ENCODE measurements around the gene NAALAD2. TPM values are rescaled to one million over a fixed set of nuclear protein-coding genes. Genes with fewer than 3 reads are reported as not detected.
"Not testable (repeated sequence)": the region's sequence is repeated elsewhere in the genome, so short reads cannot be mapped to it uniquely, and the experiment has no call there.

NAALAD2 gene
- total RNA-seq, 2 experiments from 2014 or later = not detected

- H3K27me3 Mint-ChIP-seq = peaks cover 21% of the 10 kb centered on the region
- no peak for DNase-seq
- no peaks in the 10 kb centered on the region for H3K36me3 Mint-ChIP-seq
- no peak overlapping the region for H3K4me3 Mint-ChIP-seq
- no peak overlapping the region for H3K27ac Mint-ChIP-seq
- H3K9me3 Mint-ChIP-seq = no peaks in the 10 kb centered on the region
- H3K4me1 Mint-ChIP-seq = no peaks in the 10 kb centered on the region
These were observed 34.1 kb downstream of the NAALAD2 start for GRCh38 chr11:90168571-90168970.

GRCh38 chr11:90171359-90171758 is 36.9 kb downstream of the NAALAD2 start:
- Mint-ChIP-seq H3K27ac (no peak overlapping the region), H3K27me3 (peaks cover 17% of the 10 kb centered on the region), H3K36me3 (no peaks in the 10 kb centered on the region), H3K4me1 (no peaks in the 10 kb centered on the region), H3K9me3 (no peaks in the 10 kb centered on the region), H3K4me3 (no peak overlapping the region)
- no peak for DNase-seq

GRCh38 chr11:90176069-90176468 is 41.6 kb downstream of the NAALAD2 start:
- DNase-seq = no peak
- Mint-ChIP-seq H3K27me3 (peaks cover 21% of the 10 kb centered on the region), H3K4me3 (no peak overlapping the region), H3K27ac (no peak overlapping the region), H3K4me1 (no peaks in the 10 kb centered on the region), H3K36me3 (no peaks in the 10 kb centered on the region), H3K9me3 (no peaks in the 10 kb centered on the region)

GRCh38 chr11:90178751-90179150 is 44.3 kb downstream of the NAALAD2 start:
- Mint-ChIP-seq H3K27me3 (peaks cover 9% of the 10 kb centered on the region), H3K27ac (no peak overlapping the region), H3K4me3 (no peak overlapping the region), H3K4me1 (no peaks in the 10 kb centered on the region), H3K36me3 (no peaks in the 10 kb centered on the region), H3K9me3 (no peaks in the 10 kb centered on the region)
- DNase-seq = no peak

- Mint-ChIP-seq H3K27me3 (peaks cover 9% of the 10 kb centered on the region), H3K4me3 (no peak overlapping the region), H3K9me3 (no peaks in the 10 kb centered on the region), H3K27ac (no peak overlapping the region), H3K4me1 (no peaks in the 10 kb centered on the region), H3K36me3 (no peaks in the 10 kb centered on the region)
- DNase-seq = no peak
These were observed 45.5 kb downstream of the NAALAD2 start for GRCh38 chr11:90179923-90180322.

GRCh38 chr11:90187839-90188238 is 53.4 kb downstream of the NAALAD2 start:
- H3K27me3 Mint-ChIP-seq = no peaks in the 10 kb centered on the region
- no peak for DNase-seq
- H3K4me3 Mint-ChIP-seq = no peak overlapping the region
- H3K36me3 Mint-ChIP-seq = peaks cover 19% of the 10 kb centered on the region
- H3K4me1 Mint-ChIP-seq = no peaks in the 10 kb centered on the region
- H3K27ac Mint-ChIP-seq = no peak overlapping the region
- H3K9me3 Mint-ChIP-seq = no peaks in the 10 kb centered on the region

GRCh38 chr11:90189011-90189410 is 54.5 kb downstream of the NAALAD2 start:
- Mint-ChIP-seq H3K4me1 (no peaks in the 10 kb centered on the region), H3K36me3 (peaks cover 19% of the 10 kb centered on the region), H3K27me3 (no peaks in the 10 kb centered on the region), H3K27ac (no peak overlapping the region), H3K4me3 (no peak overlapping the region), H3K9me3 (no peaks in the 10 kb centered on the region)
- DNase-seq = no peak

- peaks cover 19% of the 10 kb centered on the region for H3K36me3 Mint-ChIP-seq
- no peak overlapping the region for H3K27ac Mint-ChIP-seq
- H3K9me3 Mint-ChIP-seq = no peaks in the 10 kb centered on the region
- H3K4me1 Mint-ChIP-seq = no peaks in the 10 kb centered on the region
- DNase-seq = no peak
- H3K27me3 Mint-ChIP-seq = no peaks in the 10 kb centered on the region
- H3K4me3 Mint-ChIP-seq = no peak overlapping the region
These were observed 58.6 kb downstream of the NAALAD2 start for GRCh38 chr11:90192869-90193582.

GRCh38 chr11:90197377-90197776 is 62.9 kb downstream of the NAALAD2 start:
- H3K4me3 Mint-ChIP-seq = no peak overlapping the region
- no peak overlapping the region for H3K27ac Mint-ChIP-seq
- DNase-seq = no peak
- no peaks in the 10 kb centered on the region for H3K4me1 Mint-ChIP-seq
- no peaks in the 10 kb centered on the region for H3K9me3 Mint-ChIP-seq
- peaks cover 7% of the 10 kb centered on the region for H3K36me3 Mint-ChIP-seq
- no peaks in the 10 kb centered on the region for H3K27me3 Mint-ChIP-seq

- Mint-ChIP-seq H3K4me3 (no peak overlapping the region), H3K4me1 (peaks cover 12% of the 10 kb centered on the region), H3K27me3 (no peaks in the 10 kb centered on the region), H3K36me3 (peaks cover 15% of the 10 kb centered on the region), H3K27ac (no peak overlapping the region), H3K9me3 (no peaks in the 10 kb centered on the region)
- DNase-seq = no peak
These were observed 67.9 kb downstream of the NAALAD2 start for GRCh38 chr11:90202342-90202741.

- no peaks in the 10 kb centered on the region for H3K27me3 Mint-ChIP-seq
- H3K4me3 Mint-ChIP-seq = no peak overlapping the region
- no peaks in the 10 kb centered on the region for H3K9me3 Mint-ChIP-seq
- DNase-seq = no peak
- peaks cover 12% of the 10 kb centered on the region for H3K4me1 Mint-ChIP-seq
- H3K27ac Mint-ChIP-seq = no peak overlapping the region
- H3K36me3 Mint-ChIP-seq = peaks cover 16% of the 10 kb centered on the region
These were observed 69.9 kb downstream of the NAALAD2 start for GRCh38 chr11:90204407-90204806.

GRCh38 chr11:90204832-90205646 is 70.6 kb downstream of the NAALAD2 start:
- DNase-seq = no peak
- Mint-ChIP-seq H3K36me3 (peaks cover 19% of the 10 kb centered on the region), H3K27ac (peak overlapping the region; percentile 39), H3K27me3 (no peaks in the 10 kb centered on the region), H3K9me3 (no peaks in the 10 kb centered on the region), H3K4me3 (no peak overlapping the region), H3K4me1 (peaks cover 16% of the 10 kb centered on the region)

GRCh38 chr11:90207992-90208391 is 73.5 kb downstream of the NAALAD2 start:
- H3K9me3 Mint-ChIP-seq, H3K27me3 Mint-ChIP-seq, H3K27ac Mint-ChIP-seq, DNase-seq, H3K4me3 Mint-ChIP-seq: not testable (repeated sequence)
- Mint-ChIP-seq H3K4me1 (peaks cover 14% of the 10 kb centered on the region), H3K36me3 (peaks cover 19% of the 10 kb centered on the region)

- Mint-ChIP-seq H3K27ac (peak overlapping the region; percentile 1), H3K4me1 (peaks cover 14% of the 10 kb centered on the region), H3K36me3 (peaks cover 24% of the 10 kb centered on the region), H3K4me3 (no peak overlapping the region), H3K27me3 (no peaks in the 10 kb centered on the region), H3K9me3 (no peaks in the 10 kb centered on the region)
- no peak for DNase-seq
These were observed 74.4 kb downstream of the NAALAD2 start for GRCh38 chr11:90208857-90209256.

GRCh38 chr11:90213322-90213721 is 78.9 kb downstream of the NAALAD2 start:
- Mint-ChIP-seq H3K4me1 (peaks cover 17% of the 10 kb centered on the region), H3K4me3 (no peak overlapping the region), H3K9me3 (no peaks in the 10 kb centered on the region), H3K36me3 (peaks cover 22% of the 10 kb centered on the region), H3K27ac (no peak overlapping the region), H3K27me3 (no peaks in the 10 kb centered on the region)
- no peak for DNase-seq

- Mint-ChIP-seq H3K9me3 (peaks cover 5% of the 10 kb centered on the region), H3K27me3 (no peaks in the 10 kb centered on the region), H3K4me1 (peaks cover 36% of the 10 kb centered on the region), H3K36me3 (peaks cover 41% of the 10 kb centered on the region), H3K27ac (no peak overlapping the region), H3K4me3 (no peak overlapping the region)
- no peak for DNase-seq
These were observed 82.1 kb downstream of the NAALAD2 start for GRCh38 chr11:90216611-90217010.
